ENCODE results near the gene ZNF148. TPM values are rescaled to one million over a fixed set of nuclear protein-coding genes. Genes with fewer than 3 reads are reported as not detected.
A peak's percentile ranks its signal among the peaks of the same experiment; 100 is the strongest.

Gene ZNF148
- total and polyA plus RNA-seq, 2 of the 4 experiments (the other 2 are of a cell fraction) = 9.4 to 65.2 TPM

GRCh38 chr3:125213946-125214542 lies 161.1 kb downstream of the ZNF148 start:
- no TSS peak for BruUV-seq (replicated peaks)
- H2BK5ac ChIP-seq (ENCODE audit: low read depth, low read length, poor library complexity, severe bottlenecking) = no peak overlapping the region
- no peak overlapping the region for H2BK15ac ChIP-seq (ENCODE audit: low read depth, low read length)
- no peak overlapping the region for H2AFZ ChIP-seq (replicated peaks; ENCODE audit: low read length, poor library complexity)
- no peak overlapping the region for H3K23ac ChIP-seq (ENCODE audit: low read depth, low read length)
- no peak overlapping the region for H3K4me2 ChIP-seq (ENCODE audit: low read depth, low read length)
- no peaks in the 10 kb centered on the region for H3K79me1 ChIP-seq (ENCODE audit: low read depth in 1 of 2, low read length in 2 of 2)
- H2AK9ac ChIP-seq (replicated peaks; ENCODE audit: low read depth, low read length, poor library complexity) = no peak overlapping the region
- H2BK20ac ChIP-seq (ENCODE audit: low read depth, low read length) = no peak overlapping the region
- H3K27ac ChIP-seq (ENCODE audit: insufficient read depth, low read length) = no peak overlapping the region
- ATAC-seq (ENCODE audit: low read depth) (no peak), DNase-seq (peak; percentile 44)
- peaks cover 26% of the 10 kb centered on the region for H3K27me3 ChIP-seq (ENCODE audit: control insufficient read depth, insufficient read depth, low read length)
- no peak overlapping the region for H2BK120ac ChIP-seq (ENCODE audit: low read depth, low read length)
- intact Hi-C loops (cut with micrococcal nuclease) (loop anchor here (10.0 kb wide), 1 partner anchor 371 kb away; no protein-coding TSS in a partner anchor), in situ Hi-C loops (cut with MboI; ENCODE audit: low sequenced_read_pairs) (no loop called here), dilution Hi-C loops (cut with HindIII; ENCODE audit: low sequenced_read_pairs, unreplicated experiment) (no loop called here)
- H3K4me3 ChIP-seq (ENCODE audit: insufficient read depth, low read depth, low read length) = no peak overlapping the region
- no peak overlapping the region for H3K18ac ChIP-seq (ENCODE audit: low read depth, low read length)
- H4K91ac ChIP-seq (ENCODE audit: insufficient read depth, low read depth, low read length) = no peak overlapping the region
- no peaks in the 10 kb centered on the region for H3K36me3 ChIP-seq (ENCODE audit: control insufficient read depth, insufficient read depth, low read length)
- no CpG with 5 or more reads among the region's 7 CpGs for WGBS, 2 experiments (ENCODE audit: extremely low coverage in 2 of 2, insufficient read length in 1 of 2)
- H3K4ac ChIP-seq (ENCODE audit: low read depth, low read length) = no peak overlapping the region
- no peak overlapping the region for H3K14ac ChIP-seq (replicated peaks; ENCODE audit: low read depth, low read length)
- H4K20me1 ChIP-seq (ENCODE audit: insufficient read depth, low read length) = no peaks in the 10 kb centered on the region
- H3K9me1 ChIP-seq (ENCODE audit: insufficient read depth, low read length) = no peaks in the 10 kb centered on the region; the same call in 1 of the 2 replicates
- TF ChIP-seq RCOR1 (IDR thresholded peaks at IDR 0.05; ENCODE audit: insufficient replicate concordance, low read length) (no peak), FOS (IDR thresholded peaks at IDR 0.05; ENCODE audit: low read depth, low read length) (no peak), SMC3 (IDR thresholded peaks at IDR 0.05; ENCODE audit: low read depth, low read length) (no peak), USF2 (IDR thresholded peaks at IDR 0.05; ENCODE audit: low read depth, low read length) (no peak), RFX5 (IDR thresholded peaks at IDR 0.05; ENCODE audit: low read depth, low read length) (no peak), BHLHE40 (IDR thresholded peaks at IDR 0.05; ENCODE audit: low read depth, low read length) (no peak), CHD1 (IDR thresholded peaks at IDR 0.05; ENCODE audit: low read depth, low read length) (no peak), MAZ (IDR thresholded peaks at IDR 0.05; ENCODE audit: borderline replicate concordance, low read depth, low read length) (no peak), POLR2A (IDR thresholded peaks at IDR 0.05; ENCODE audit: low read depth, low read length) (no peak), MAFK (IDR thresholded peaks at IDR 0.05; ENCODE audit: low read depth, low read length) (no peak), CEBPB (IDR thresholded peaks at IDR 0.05; ENCODE audit: low read depth, low read length) (no peak), ELK1 (IDR thresholded peaks at IDR 0.05; ENCODE audit: borderline replicate concordance, low read depth, low read length) (no peak), RAD21 (IDR thresholded peaks at IDR 0.05; ENCODE audit: low read length) (no peak), NFE2L2 (IDR thresholded peaks at IDR 0.05; ENCODE audit: low read depth, low read length) (no peak), MXI1 (IDR thresholded peaks at IDR 0.05; ENCODE audit: borderline replicate concordance, low read depth, low read length) (no peak)
- TF ChIP-seq, protein P1, sequence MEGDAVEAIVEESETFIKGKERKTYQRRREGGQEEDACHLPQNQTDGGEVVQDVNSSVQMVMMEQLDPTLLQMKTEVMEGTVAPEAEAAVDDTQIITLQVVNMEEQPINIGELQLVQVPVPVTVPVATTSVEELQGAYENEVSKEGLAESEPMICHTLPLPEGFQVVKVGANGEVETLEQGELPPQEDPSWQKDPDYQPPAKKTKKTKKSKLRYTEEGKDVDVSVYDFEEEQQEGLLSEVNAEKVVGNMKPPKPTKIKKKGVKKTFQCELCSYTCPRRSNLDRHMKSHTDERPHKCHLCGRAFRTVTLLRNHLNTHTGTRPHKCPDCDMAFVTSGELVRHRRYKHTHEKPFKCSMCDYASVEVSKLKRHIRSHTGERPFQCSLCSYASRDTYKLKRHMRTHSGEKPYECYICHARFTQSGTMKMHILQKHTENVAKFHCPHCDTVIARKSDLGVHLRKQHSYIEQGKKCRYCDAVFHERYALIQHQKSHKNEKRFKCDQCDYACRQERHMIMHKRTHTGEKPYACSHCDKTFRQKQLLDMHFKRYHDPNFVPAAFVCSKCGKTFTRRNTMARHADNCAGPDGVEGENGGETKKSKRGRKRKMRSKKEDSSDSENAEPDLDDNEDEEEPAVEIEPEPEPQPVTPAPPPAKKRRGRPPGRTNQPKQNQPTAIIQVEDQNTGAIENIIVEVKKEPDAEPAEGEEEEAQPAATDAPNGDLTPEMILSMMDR (conservative IDR thresholded peaks at IDR 0.05; ENCODE audit: low read depth, low read length) = no peak
- H2AK5ac ChIP-seq (ENCODE audit: low read depth, low read length) = no peak overlapping the region
- no peak overlapping the region for H3K56ac ChIP-seq (ENCODE audit: extremely low read depth, insufficient read depth, low read length)
- no peak overlapping the region for H4K8ac ChIP-seq (ENCODE audit: low read depth in 2 of 2, low read length in 2 of 2)
- no peaks in the 10 kb centered on the region for H3K9me3 ChIP-seq (ENCODE audit: control insufficient read depth, insufficient read depth, low read length)
- no peak overlapping the region for H4K5ac ChIP-seq (ENCODE audit: low read depth, low read length)
- CTCF ChIA-PET = no interaction called here
- H3K9ac ChIP-seq (ENCODE audit: low read depth, low read length) = no peak overlapping the region
- POLR2A ChIA-PET (ENCODE audit: unreplicated experiment) = interaction anchor here (0.6 kb wide), 1 partner anchor 210 kb away, joined by 3 read pairs; no protein-coding TSS in a partner anchor
- peaks cover 3% of the 10 kb centered on the region; the same call in 1 of the 2 replicates for H3K4me1 ChIP-seq (ENCODE audit: control insufficient read depth, insufficient read depth, low read length)

Data from IMR-90 (cell line).